ENCODE results near the gene TMEM43. TPM values are rescaled to one million over a fixed set of nuclear protein-coding genes. Genes with fewer than 3 reads are reported as not detected.
A peak's percentile ranks its signal among the peaks of the same experiment; 100 is the strongest.
"Not testable (repeated sequence)": the region's sequence is repeated elsewhere in the genome, so short reads cannot be mapped to it uniquely, and the experiment has no call there.

Gene TMEM43
- total and polyA plus RNA-seq, 2 experiments from 2014 or later = 59.4 to 73.1 TPM

- H3K79me2 ChIP-seq = no peaks in the 10 kb centered on the region
- no peak for TF ChIP-seq EZH2phosphoT487 (IDR thresholded peaks at IDR 0.05; ENCODE audit: low read depth, severe bottlenecking, unreplicated experiment)
- TF ChIP-seq EZH2 (IDR thresholded peaks at IDR 0.05; ENCODE audit: borderline replicate concordance) = no peak
- TF ChIP-seq CTCF (IDR thresholded peaks at IDR 0.05; ENCODE audit: poor library complexity) = no peak
- H3K9me3 ChIP-seq (ENCODE audit: low read depth) = no peaks in the 10 kb centered on the region
- H3K36me3 ChIP-seq (replicated peaks; ENCODE audit: insufficient read depth, low read depth) = no peaks in the 10 kb centered on the region
- no peak for DNase-seq (ENCODE audit: low spot score)
- H2AFZ ChIP-seq = no peak overlapping the region
- no peaks in the 10 kb centered on the region for H3K4me1 ChIP-seq (ENCODE audit: insufficient read depth)
- H3K27me3 ChIP-seq = no peaks in the 10 kb centered on the region
- H4K20me1 ChIP-seq (ENCODE audit: insufficient read depth, poor library complexity, severe bottlenecking) = no peaks in the 10 kb centered on the region
- H3K9me2 ChIP-seq (replicated peaks; ENCODE audit: insufficient read depth) = no peaks in the 10 kb centered on the region
- 83% methylated on average over 5 of the region's 5 CpGs for WGBS (ENCODE audit: low lambda C conversion rate, missing lambda C conversion rate)
- H3K4me3 ChIP-seq = no peak overlapping the region
- no peak overlapping the region for H3K4me2 ChIP-seq
- H3K27ac ChIP-seq = no peak overlapping the region
Observed at GRCh38 chr3:14082108-14082657, 42.7 kb upstream of the TMEM43 start.

- H3K4me2 ChIP-seq; H3K79me2 ChIP-seq; H4K20me1 ChIP-seq (ENCODE audit: insufficient read depth, poor library complexity, severe bottlenecking); H3K27me3 ChIP-seq; H3K36me3 ChIP-seq (replicated peaks; ENCODE audit: insufficient read depth, low read depth); H3K4me3 ChIP-seq; H3K9me2 ChIP-seq (replicated peaks; ENCODE audit: insufficient read depth); DNase-seq (ENCODE audit: low spot score); H3K4me1 ChIP-seq (ENCODE audit: insufficient read depth); H2AFZ ChIP-seq; H3K27ac ChIP-seq; H3K9me3 ChIP-seq (ENCODE audit: low read depth): not testable (repeated sequence)
- 88% methylated on average over 5 of the region's 5 CpGs for WGBS (ENCODE audit: low lambda C conversion rate, missing lambda C conversion rate)
Observed at GRCh38 chr3:14087461-14087860, 37.4 kb upstream of the TMEM43 start.

DNA sequence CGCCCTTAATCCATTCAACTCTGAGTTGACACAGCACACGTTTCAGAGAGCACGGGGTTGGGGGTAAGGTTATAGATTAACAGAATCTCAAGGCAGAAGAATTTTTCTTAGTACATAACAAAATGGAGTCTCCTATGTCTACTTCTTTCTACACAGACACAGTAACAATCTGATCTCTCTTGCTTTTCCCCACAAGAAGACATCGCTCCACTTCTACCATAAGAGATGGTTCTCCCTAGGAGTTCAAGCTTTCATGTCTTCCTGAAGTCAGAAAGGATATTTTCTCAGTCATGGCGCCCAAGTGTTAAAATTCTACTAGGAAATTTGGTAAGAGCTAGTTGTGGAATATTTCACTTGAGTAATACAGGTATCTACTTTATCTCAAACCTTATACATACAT lies 32.9 kb upstream of the TMEM43 start:
- 96% methylated on average over 2 of the region's 5 CpGs for WGBS (ENCODE audit: low lambda C conversion rate, missing lambda C conversion rate)

DNA sequence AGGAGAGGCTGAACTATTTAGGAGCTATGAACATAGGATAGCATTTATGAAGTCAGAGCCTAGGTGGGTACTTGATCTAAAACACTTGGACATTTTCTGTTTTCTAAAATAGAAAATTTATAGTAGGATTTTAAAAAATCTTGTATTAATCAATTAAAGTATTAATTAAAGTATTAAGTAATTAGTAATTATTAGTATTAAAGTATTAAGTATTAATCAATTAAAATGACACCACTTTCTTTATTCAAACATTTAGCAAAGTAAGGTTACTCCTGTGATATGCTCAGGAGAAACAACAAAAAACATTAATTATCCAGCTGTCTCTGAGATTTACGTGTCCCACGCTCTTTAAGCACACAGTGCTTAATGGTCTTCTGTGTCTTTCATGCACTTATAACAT lies 32.4 kb upstream of the TMEM43 start:
- Histone ChIP-seq H3K4me1 (ENCODE audit: insufficient read depth) (peaks cover 4% of the 10 kb centered on the region), H3K79me2 (no peaks in the 10 kb centered on the region), H3K4me3 (no peak overlapping the region), H3K36me3 (replicated peaks; ENCODE audit: insufficient read depth, low read depth) (no peaks in the 10 kb centered on the region), H3K9me2 (replicated peaks; ENCODE audit: insufficient read depth) (no peaks in the 10 kb centered on the region), H3K27ac (peak overlapping the region; percentile 69), H4K20me1 (ENCODE audit: insufficient read depth, poor library complexity, severe bottlenecking) (no peaks in the 10 kb centered on the region), H3K27me3 (no peaks in the 10 kb centered on the region), H2AFZ (no peak overlapping the region), H3K9me3 (ENCODE audit: low read depth) (no peaks in the 10 kb centered on the region), H3K4me2 (no peak overlapping the region)
- 92% methylated on average over 2 of the region's 2 CpGs for WGBS (ENCODE audit: low lambda C conversion rate, missing lambda C conversion rate)
- TF ChIP-seq EZH2phosphoT487 (IDR thresholded peaks at IDR 0.05; ENCODE audit: low read depth, severe bottlenecking, unreplicated experiment) (no peak), CTCF (IDR thresholded peaks at IDR 0.05; ENCODE audit: poor library complexity) (no peak), EZH2 (IDR thresholded peaks at IDR 0.05; ENCODE audit: borderline replicate concordance) (no peak)
- DNase-seq (ENCODE audit: low spot score) = no peak

More for the DNA sequence above, 32.9 kb upstream of the TMEM43 start:
- not testable (repeated sequence) for H3K9me2 ChIP-seq (replicated peaks; ENCODE audit: insufficient read depth); H3K79me2 ChIP-seq; H3K4me2 ChIP-seq; H3K36me3 ChIP-seq (replicated peaks; ENCODE audit: insufficient read depth, low read depth); DNase-seq (ENCODE audit: low spot score); H3K4me1 ChIP-seq (ENCODE audit: insufficient read depth); H4K20me1 ChIP-seq (ENCODE audit: insufficient read depth, poor library complexity, severe bottlenecking); H3K27me3 ChIP-seq; H3K4me3 ChIP-seq; H3K9me3 ChIP-seq (ENCODE audit: low read depth)
- H3K27ac ChIP-seq = peak overlapping the region; percentile 69
- peak overlapping the region; percentile 40 for H2AFZ ChIP-seq

All from hepatocyte (in vitro differentiated cells).